Liver (tissue), 3 donors: ENCODE data around the gene PDE4B.

Source experiments
- ATF3 ChIP-seq: IDR thresholded peaks from 2 replicates; pipeline ENCODE4 v1.6.1; 2016; ENCODE audit warnings: antibody characterized with exemption
- CTCF ChIP-seq: fragments of 150-350 bp; IDR thresholded peaks from 2 replicates; pipeline ENCODE4 v1.5.1; 2017; ENCODE audit warnings: improper control_type of control experiment, low read depth, low read length; ENCODE audit not compliant: missing input control
- FOXA1 ChIP-seq: IDR thresholded peaks from 2 replicates; pipeline ENCODE4 v1.6.1; 2016; ENCODE audit warnings: antibody characterized with exemption
- GABPA ChIP-seq, 2 donors: IDR thresholded peaks in 1 of 2; conservative IDR thresholded peaks in 1 of 2; 2 replicates each; pipeline ENCODE4 v1.6.1; 2016; ENCODE audit warnings: antibody characterized with exemption in 2 of 2, mild to moderate bottlenecking in 1 of 2, moderate library complexity in 1 of 2
- JUND ChIP-seq, 2 donors: IDR thresholded peaks; 2 replicates each; pipeline ENCODE4 v1.6.1; 2016; ENCODE audit warnings: antibody characterized with exemption in 2 of 2
- MAX ChIP-seq: IDR thresholded peaks from 2 replicates; pipeline ENCODE4 v1.6.1; 2016; ENCODE audit warnings: antibody characterized with exemption
- RAD21 ChIP-seq, 2 donors: IDR thresholded peaks; 2 replicates each; pipeline ENCODE4 v1.6.1; 2016; ENCODE audit warnings: antibody characterized with exemption in 2 of 2, mild to moderate bottlenecking in 2 of 2
- REST ChIP-seq: IDR thresholded peaks from 2 replicates; pipeline ENCODE4 v1.6.1; 2016; ENCODE audit warnings: antibody characterized with exemption, mild to moderate bottlenecking
- RXRA ChIP-seq, 2 donors: IDR thresholded peaks; 2 replicates each; pipeline ENCODE4 v1.6.1; 2017 to 2018; ENCODE audit warnings: antibody characterized with exemption in 2 of 2, mild to moderate bottlenecking in 1 of 2
- TAF1 ChIP-seq: conservative IDR thresholded peaks from 2 replicates; pipeline ENCODE4 v1.6.1; 2016; ENCODE audit warnings: antibody characterized with exemption, mild to moderate bottlenecking
- YY1 ChIP-seq: IDR thresholded peaks from 2 replicates; pipeline ENCODE4 v1.6.1; 2016; ENCODE audit warnings: antibody characterized with exemption, mild to moderate bottlenecking
- ZBTB33 ChIP-seq: IDR thresholded peaks from 2 replicates; pipeline ENCODE4 v1.6.1; 2016; ENCODE audit warnings: antibody characterized with exemption
- donor health status: healthy.
- donor health status: healthy.

GRCh38 chr1:65955503-65955902, 162.8 kb downstream of the PDE4B start:
- TF ChIP-seq REST: no peak
- TF ChIP-seq CTCF: no peak
- TF ChIP-seq MAX: no peak
- no peak for TF ChIP-seq FOXA1
- TF ChIP-seq RAD21 (IDR thresholded peaks at IDR 0.05): no peak
- TF ChIP-seq ATF3: no peak
- no peak for TF ChIP-seq YY1
- no peak for TF ChIP-seq RXRA (IDR thresholded peaks at IDR 0.05)
- TF ChIP-seq GABPA (IDR thresholded peaks at IDR 0.05 in 1 of 2, conservative IDR thresholded peaks at IDR 0.05 in 1 of 2): no peak
- no peak for TF ChIP-seq JUND (IDR thresholded peaks at IDR 0.05)
- no peak for TF ChIP-seq TAF1
- no peak for TF ChIP-seq ZBTB33
